HepG2 (cell line): ENCODE results near the gene SPDL1. TPM values are rescaled to one million over a fixed set of nuclear protein-coding genes. Genes with fewer than 3 reads are reported as not detected.

Experiments
- ATAC-seq: fragments of 200-7000 bp; cut with Tn5 transposase; 3 replicates; pipeline ENCODE4 v1.9.1; 2020; ENCODE audit warnings: mild to moderate bottlenecking, moderate library complexity
- Bru-seq: library from RNA; stranded (reverse); fragments of 400-500 nt; gene quantifications from one replicate; lab custom pipeline; 2021; lab: Mats Ljungman, UMichigan
- BruChase-seq, 2 experiments: library from RNA; stranded (reverse); fragments of 400-500 nt; gene quantifications; one replicate each; lab custom pipeline; 2021; lab: Mats Ljungman, UMichigan
- BruUV-seq: library from RNA; stranded (reverse); fragments of 400-500 nt; replicated peaks from 2 replicates; lab custom pipeline; 2021; lab: Mats Ljungman, UMichigan
- CTCF ChIA-PET: fragments of 300-600 bp; formaldehyde crosslinking; extraction: SDS; loops from one replicate; lab custom pipeline; 2021; ENCODE audit warnings: low total read pairs, inconsistent platforms, low intra/inter-chr PET ratio; lab: Yijun Ruan, JAX
- POLR2A ChIA-PET: fragments of 350-600 bp; sonication (Branson Sonifier 250); formaldehyde crosslinking; loops from one replicate; lab custom pipeline; 2020; ENCODE audit warnings: antibody characterized with exemption, inconsistent platforms; lab: Yijun Ruan, JAX
- DNase-seq: peaks from one replicate; pipeline ENCODE4 v3.0.0-alpha.2; 2015; ENCODE audit warnings: low spot score
- FAIRE-seq: peaks from 3 replicates; lab custom pipeline; 2011; peaks lifted over from hg19 to GRCh38; lab: Jason Lieb, UNC
- H2AFZ ChIP-seq: one replicate; pipeline ENCODE4 v1.6.1; 2011; ENCODE audit warnings: low read length, inconsistent platforms
- H3K27ac ChIP-seq: fragments of 300-600 bp; 3 replicates; pipeline ENCODE4 v1.8.0; 2011; ENCODE audit warnings: mixed run types, mild to moderate bottlenecking, mixed read lengths, low read length, inconsistent platforms; ENCODE audit not compliant: insufficient read depth; ENCODE audit errors: extremely low read length
- H3K27me3 ChIP-seq, 2 experiments: fragments of 200-600 bp in 1 of 2; 2 replicates in 1 of 2; 3 replicates in 1 of 2; pipeline versions ENCODE4 v1.6.0 to v1.8.0; 2011; ENCODE audit warnings: low read length in 2 of 2, mild to moderate bottlenecking in 2 of 2, moderate library complexity in 2 of 2, inconsistent platforms in 1 of 2; ENCODE audit not compliant: insufficient read depth in 2 of 2, control insufficient read depth in 1 of 2
- H3K36me3 ChIP-seq, 2 experiments: fragments of 200-600 bp in 1 of 2; replicated peaks in 1 of 2; 2 replicates in 1 of 2; 3 replicates in 1 of 2; pipeline versions ENCODE4 v1.5.1 to v1.8.0; 2011; ENCODE audit warnings: low read length in 2 of 2, inconsistent platforms in 1 of 2; ENCODE audit not compliant: insufficient read depth in 2 of 2, control insufficient read depth in 1 of 2
- H3K4me1 ChIP-seq: 2 replicates; pipeline ENCODE4 v1.5.1; 2012; ENCODE audit warnings: low read length, inconsistent platforms; ENCODE audit not compliant: insufficient read depth
- H3K4me2 ChIP-seq: 2 replicates; pipeline ENCODE4 v1.6.0; 2011; ENCODE audit warnings: low read depth, low read length, inconsistent platforms
- H3K4me3 ChIP-seq, 3 experiments: fragments of 200-600 bp in 1 of 3; sonication (generic), shearing (Covaris generic) in 1 of 3; replicated peaks in 1 of 3; 2 replicates each; pipeline ENCODE4 v1.5.1; 2011 to 2016; ENCODE audit warnings: low read length in 3 of 3, inconsistent platforms in 2 of 3, low read depth in 2 of 3, mild to moderate bottlenecking in 2 of 3, control low read depth in 1 of 3, mixed read lengths in 1 of 3; ENCODE audit not compliant: insufficient read depth in 1 of 3
- H3K79me2 ChIP-seq: one replicate; pipeline ENCODE4 v1.6.1; 2011; ENCODE audit warnings: low read length, inconsistent platforms; ENCODE audit not compliant: insufficient read depth
- H3K9ac ChIP-seq: 2 replicates; pipeline ENCODE4 v1.6.0; 2011; ENCODE audit warnings: mild to moderate bottlenecking, low read depth, low read length, inconsistent platforms; ENCODE audit not compliant: insufficient read depth
- H3K9me3 ChIP-seq: 2 replicates; pipeline ENCODE4 v1.5.1; 2012; ENCODE audit warnings: mild to moderate bottlenecking, low read length
- H4K20me1 ChIP-seq: 2 replicates; pipeline ENCODE4 v1.6.0; 2011; ENCODE audit warnings: inconsistent platforms, mild to moderate bottlenecking, low read length, moderate library complexity; ENCODE audit not compliant: insufficient read depth
- CAMTA2 ChIP-seq: sonication (generic); formaldehyde crosslinking; IDR thresholded peaks from 2 replicates; pipeline ENCODE4 v1.4.0; 2020; ENCODE audit warnings: mild to moderate bottlenecking, missing genetic modification reagents, borderline replicate concordance
- GABPA ChIP-seq, 2 experiments: IDR thresholded peaks; 2 replicates each; pipeline ENCODE4 v1.6.1; 2011 to 2016; ENCODE audit warnings: low read depth in 2 of 2, low read length in 1 of 2, missing biosample characterization in 1 of 2, missing genetic modification characterization in 1 of 2
- GATAD1 ChIP-seq: IDR thresholded peaks from 2 replicates; pipeline ENCODE4 v1.6.1; 2016; ENCODE audit warnings: missing genetic modification reagents, missing compliant biosample characterization
- MAFK ChIP-seq, 2 experiments: IDR thresholded peaks in 1 of 2; conservative IDR thresholded peaks in 1 of 2; 2 replicates each; pipeline ENCODE4 v1.6.1; 2011; ENCODE audit warnings: improper control_type of control experiment in 2 of 2, low read length in 2 of 2
- POLR2AphosphoS5 ChIP-seq: IDR thresholded peaks from 2 replicates; pipeline ENCODE4 v1.6.1; 2012; ENCODE audit warnings: low read depth, low read length
- TCF12 ChIP-seq, 2 experiments: fragments of 450-650 bp in 1 of 2; sonication (generic) in 1 of 2; formaldehyde crosslinking in 1 of 2; IDR thresholded peaks; 2 replicates each; pipeline versions ENCODE4 v1.6.1 to v1.8.0; 2017 to 2022; ENCODE audit warnings: antibody characterized with exemption in 1 of 2, mild to moderate bottlenecking in 1 of 2, missing genetic modification reagents in 1 of 2, moderate library complexity in 1 of 2
- ZNF331 ChIP-seq: sonication (generic); formaldehyde crosslinking; IDR thresholded peaks from 2 replicates; pipeline ENCODE4 v1.4.0; 2020; ENCODE audit warnings: missing genetic modification reagents
- ZNF549 ChIP-seq: sonication (generic); formaldehyde crosslinking; IDR thresholded peaks from 2 replicates; pipeline ENCODE4 v1.5.0; 2020; ENCODE audit warnings: missing genetic modification reagents
- ZNF703 ChIP-seq: sonication (generic); formaldehyde crosslinking; IDR thresholded peaks from 2 replicates; pipeline ENCODE4 v1.5.1; 2020; ENCODE audit warnings: missing genetic modification reagents, mild to moderate bottlenecking, moderate library complexity, borderline replicate concordance
- ZSCAN9 ChIP-seq: IDR thresholded peaks from 2 replicates; pipeline ENCODE4 v1.6.1; 2016; ENCODE audit warnings: borderline replicate concordance
- WGBS: methylation state at CpG from one replicate; pipeline ENCODE4 v1.1.6; 2017; ENCODE audit warnings: low lambda C conversion rate; 5-methylcytosine and 5-hydroxymethylcytosine counted together
- in situ Hi-C: cut with HindIII; loops from 2 replicates; pipeline ENCODE4 v1.10.0; 2017; ENCODE audit warnings: low pct_unique_long_range_greater_than_20kb; ENCODE audit not compliant: extremely low pct_ligation_motif_present
- intact Hi-C: fragments of 100-400 bp; cut with micrococcal nuclease; formaldehyde crosslinking; loops from one replicate; pipeline ENCODE4 v1.10.0; 2022; ENCODE audit not compliant: unreplicated experiment
- long read RNA-seq, 2 experiments: library from RNA in 1 of 2; library from polyadenylated mRNA in 1 of 2; stranded (forward) in 1 of 2; unstranded in 1 of 2; transcript quantifications; one replicate each; pipeline ENCODE4 v2.0.0, GENCODE V29; 2019 to 2022
- polyA minus RNA-seq, 3 experiments: library from RNA; depleted of rRNA, polyadenylated mRNA; stranded (reverse); fragments of >200 nt; gene quantifications; 2 replicates each; pipeline ENCODE4 v1.2.3, GENCODE V29; 2011; ENCODE audit warnings: low replicate concordance in 1 of 3
- polyA plus RNA-seq, 8 experiments: library from polyadenylated mRNA; depleted of rRNA in 3 of 8; stranded (reverse) in 7 of 8; unstranded in 1 of 8; fragments of >200 nt; fragmentation: Illumina TruSeq in 4 of 8; extraction: Trizol in 4 of 8; gene quantifications; 2 replicates each; pipeline versions ENCODE4 v1.2.1 to v1.2.3, GENCODE V29; 2011 to 2016; ENCODE audit warnings: low read depth in 4 of 8, missing spikeins in 1 of 8, mixed read lengths in 1 of 8; ENCODE audit not compliant: insufficient read depth in 1 of 8
- total RNA-seq, 5 experiments: library from RNA; depleted of rRNA; stranded (reverse); fragments of >200 nt; fragmentation: Illumina TruSeq; extraction: Trizol; gene quantifications; 2 replicates each; pipeline ENCODE4 v1.2.3, GENCODE V29; 2016; ENCODE audit warnings: low read depth in 1 of 5

SPDL1 gene, protein sequence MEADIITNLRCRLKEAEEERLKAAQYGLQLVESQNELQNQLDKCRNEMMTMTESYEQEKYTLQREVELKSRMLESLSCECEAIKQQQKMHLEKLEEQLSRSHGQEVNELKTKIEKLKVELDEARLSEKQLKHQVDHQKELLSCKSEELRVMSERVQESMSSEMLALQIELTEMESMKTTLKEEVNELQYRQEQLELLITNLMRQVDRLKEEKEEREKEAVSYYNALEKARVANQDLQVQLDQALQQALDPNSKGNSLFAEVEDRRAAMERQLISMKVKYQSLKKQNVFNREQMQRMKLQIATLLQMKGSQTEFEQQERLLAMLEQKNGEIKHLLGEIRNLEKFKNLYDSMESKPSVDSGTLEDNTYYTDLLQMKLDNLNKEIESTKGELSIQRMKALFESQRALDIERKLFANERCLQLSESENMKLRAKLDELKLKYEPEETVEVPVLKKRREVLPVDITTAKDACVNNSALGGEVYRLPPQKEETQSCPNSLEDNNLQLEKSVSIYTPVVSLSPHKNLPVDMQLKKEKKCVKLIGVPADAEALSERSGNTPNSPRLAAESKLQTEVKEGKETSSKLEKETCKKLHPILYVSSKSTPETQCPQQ
- total RNA-seq (2016; rRNA removed; fragmentation: Illumina TruSeq; extraction: Trizol), result 36.6 and 61.4 TPM in 2 replicates
- 6.4 and 7.2 TPM in 2 replicates for total RNA-seq (2016; cell fraction: cytosol; rRNA removed; fragmentation: Illumina TruSeq; extraction: Trizol; ENCODE audit: low read depth)
- 38.1 and 53.5 TPM in 2 replicates for total RNA-seq (2016; cell fraction: insoluble cytoplasmic fraction; rRNA removed; fragmentation: Illumina TruSeq; extraction: Trizol)
- 20.7 and 24.8 TPM in 2 replicates for total RNA-seq (2016; cell fraction: membrane; rRNA removed; fragmentation: Illumina TruSeq; extraction: Trizol)
- total RNA-seq (2016; cell fraction: nucleus; rRNA removed; fragmentation: Illumina TruSeq; extraction: Trizol), result 27.4 and 29.1 TPM in 2 replicates
- polyA plus RNA-seq (2011; rRNA removed), result 5.2 and 10.9 TPM in 2 replicates
- polyA plus RNA-seq (2011; cell fraction: cytosol; rRNA removed), result 3.3 and 5.9 TPM in 2 replicates
- 7.4 and 9.6 TPM in 2 replicates for polyA plus RNA-seq (2011; cell fraction: nucleus; rRNA removed)
- polyA plus RNA-seq (2012), result 7.9 and 14.0 TPM in 2 replicates
- 2.5 and 3.2 TPM in 2 replicates for polyA plus RNA-seq (2016; cell fraction: cytosol; fragmentation: Illumina TruSeq; extraction: Trizol; ENCODE audit: low read depth)
- polyA plus RNA-seq (2016; cell fraction: insoluble cytoplasmic fraction; fragmentation: Illumina TruSeq; extraction: Trizol; ENCODE audit: low read depth), result 49.1 and 50.5 TPM in 2 replicates
- polyA plus RNA-seq (2016; cell fraction: membrane; fragmentation: Illumina TruSeq; extraction: Trizol; ENCODE audit: low read depth), result 6.6 and 7.7 TPM in 2 replicates
- 41.2 TPM in 2 replicates for polyA plus RNA-seq (2016; cell fraction: nucleus; fragmentation: Illumina TruSeq; extraction: Trizol; ENCODE audit: insufficient read depth, low read depth)
- 3.0 and 12.2 TPM in 2 replicates for polyA minus RNA-seq (2011; rRNA and poly(A)+ RNA removed; ENCODE audit: low replicate concordance)
- polyA minus RNA-seq (2011; cell fraction: cytosol; rRNA and poly(A)+ RNA removed), result 4.0 and 8.9 TPM in 2 replicates
- 15.2 and 19.2 TPM in 2 replicates for polyA minus RNA-seq (2011; cell fraction: nucleus; rRNA and poly(A)+ RNA removed)
- percentile 62 among the genes with signal in this experiment for Bru-seq, nascent RNA
- BruChase-seq, experiment 1, labeled RNA remaining after a 6-hour chase, result percentile 69 among the genes with signal in this experiment
- BruChase-seq, experiment 2, labeled RNA remaining after a 2-hour chase, result percentile 69 among the genes with signal in this experiment
- long read RNA-seq, experiment 1, transcript SPDL1-201 (12 exons, 2,668 nt), result major isoform, 19 of 29 reads
- long read RNA-seq, experiment 1, partial matches to known transcripts, result 4 of 29 reads
- long read RNA-seq, experiment 1, other reads (novel, unspliced or antisense), result 6 of 29 reads
- long read RNA-seq, experiment 2, partial matches to known transcripts, result 8 of 11 reads
- long read RNA-seq, experiment 2, other reads (novel, unspliced or antisense), result 1 of 11 reads

DNA sequence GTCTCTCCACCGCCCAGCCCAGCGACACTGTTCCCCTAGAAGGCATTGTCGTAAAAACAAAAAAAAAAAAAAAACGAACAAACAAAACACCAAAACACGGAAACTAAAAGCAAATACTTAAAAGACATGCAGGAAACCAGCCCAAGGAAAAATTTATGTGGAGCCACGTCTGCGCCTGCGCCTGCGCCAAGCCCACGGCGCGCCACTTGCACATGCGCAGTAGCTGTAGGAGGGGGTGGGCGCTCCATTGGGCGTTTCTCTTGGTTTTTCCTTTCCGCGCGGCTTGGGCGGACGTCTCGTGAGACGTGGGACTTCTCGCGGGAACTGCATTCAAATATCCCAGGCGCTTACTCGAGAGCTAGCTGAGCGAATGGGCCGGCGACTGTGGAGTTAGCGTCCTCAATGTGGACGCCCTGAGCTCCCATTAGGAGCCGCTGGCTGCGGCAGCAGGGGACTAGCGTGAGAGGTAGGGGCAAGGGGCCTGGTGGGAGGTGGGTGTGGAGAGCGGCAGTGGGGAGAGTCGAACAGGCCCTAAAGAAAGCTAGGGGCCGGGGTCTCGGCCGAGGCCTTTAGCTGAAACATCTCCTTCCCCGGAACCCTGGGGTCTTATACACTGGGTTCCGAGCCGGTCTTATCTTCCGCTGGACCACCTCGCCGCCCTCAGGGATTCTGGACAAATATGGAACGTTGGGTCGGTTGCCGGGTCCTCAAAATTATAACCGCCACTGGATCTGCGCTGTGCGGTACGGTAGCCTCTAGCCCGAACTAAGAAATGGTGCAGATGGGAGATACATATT lies at the start of gene SPDL1:
TSS of gene SPDL1 (plus strand) at position 350 of the 797 bp plus-strand sequence. CDS start 4,644 bp downstream, outside the sequence.
- TSS peak; percentile 81 for BruUV-seq
- peak; percentile 93 for DNase-seq
- TF ChIP-seq ZNF331 (CRISPR knock-in tag), result no peak; the same call in 1 of the 2 replicates
- TF ChIP-seq POLR2AphosphoS5, result peak; percentile 88
- TF ChIP-seq CAMTA2 (CRISPR knock-in tag), result no peak
- TF ChIP-seq GATAD1 (CRISPR knock-in tag), result peak; percentile 87
- TF ChIP-seq ZSCAN9, result no peak; the same call in 1 of the 2 replicates
- TF ChIP-seq ZNF703, result no peak
- no peak for TF ChIP-seq ZNF549 (CRISPR knock-in tag)
- TF ChIP-seq MAFK (conservative IDR thresholded peaks at IDR 0.05 in 1 of 2, IDR thresholded peaks at IDR 0.05 in 1 of 2; ENCODE audit: low read length in 2 of 2), result no peak
- no peak for TF ChIP-seq GABPA (IDR thresholded peaks at IDR 0.05; ENCODE audit: low read depth, low read length)
- peak; percentile 40; the same call in 1 of the 2 replicates for TF ChIP-seq GABPA (CRISPR knock-in tag; IDR thresholded peaks at IDR 0.05; ENCODE audit: low read depth)
- TF ChIP-seq TCF12 (IDR thresholded peaks at IDR 0.05), result no peak
- no peak for TF ChIP-seq TCF12 (CRISPR knock-in tag; IDR thresholded peaks at IDR 0.05)

More for the DNA sequence above, at the start of gene SPDL1:
- H3K4me1 ChIP-seq, result peaks cover 12% of the 10 kb centered on the region
- H2AFZ ChIP-seq, result peak within 1 kb of the TSS; percentile 89
- FAIRE-seq, result peak; percentile 63
- H3K9ac ChIP-seq, result peak within 1 kb of the TSS; percentile 89
- intact Hi-C loops (loop anchor here (5.0 kb wide), 1 partner anchor 316 kb away; no protein-coding TSS in a partner anchor), in situ Hi-C loops (loop anchor here (25.0 kb wide), 2 partner anchors 596 to 896 kb away; no protein-coding TSS in a partner anchor)
- CTCF ChIA-PET, result interaction anchor here (2.9 kb wide), 1 partner anchor 596 kb away, joined by 10 read pairs; no protein-coding TSS in a partner anchor
- H3K79me2 ChIP-seq, result peaks cover 18% of the 10 kb centered on the region
- H3K4me2 ChIP-seq, result peak within 1 kb of the TSS; percentile 83
- peak within 1 kb of the TSS; percentile 84 to 93 (median 90) for H3K4me3 ChIP-seq
- no peaks in the 10 kb centered on the region; a peak in 1 of 5 replicates for H3K27me3 ChIP-seq
- H3K27ac ChIP-seq, result peak within 1 kb of the TSS; percentile 78
- no peaks in the 10 kb centered on the region; a peak in 1 of 5 replicates for H3K36me3 ChIP-seq
- ATAC-seq, result peak; percentile 99
- under 1% methylated on average over 20 of the region's 53 CpGs for WGBS
- no peaks in the 10 kb centered on the region for H3K9me3 ChIP-seq
- POLR2A ChIA-PET, result interaction anchor here (0.7 to 0.9 kb wide), 3 partner anchors 11 to 20 kb away, joined by 3 to 5 read pairs (median 4); no protein-coding TSS in a partner anchor
- H4K20me1 ChIP-seq, result no peaks in the 10 kb centered on the region
